Astrocyte (in vitro differentiated cells and primary cell): ENCODE measurements around the gene TP73.

Source experiments
- EZH2 ChIP-seq: IDR thresholded peaks from 2 replicates; pipeline ENCODE4 v1.6.1; 2012; ENCODE audit warnings: mild to moderate bottlenecking, low read length, inconsistent platforms; ENCODE audit not compliant: insufficient read depth
- TF ChIP-seq, protein P1 (sequence below): IDR thresholded peaks from 2 replicates; pipeline ENCODE4 v1.5.1; 2011; ENCODE audit warnings: low read depth, mild to moderate bottlenecking, inconsistent platforms, low read length, moderate library complexity; ENCODE audit not compliant: insufficient read depth

DNA sequence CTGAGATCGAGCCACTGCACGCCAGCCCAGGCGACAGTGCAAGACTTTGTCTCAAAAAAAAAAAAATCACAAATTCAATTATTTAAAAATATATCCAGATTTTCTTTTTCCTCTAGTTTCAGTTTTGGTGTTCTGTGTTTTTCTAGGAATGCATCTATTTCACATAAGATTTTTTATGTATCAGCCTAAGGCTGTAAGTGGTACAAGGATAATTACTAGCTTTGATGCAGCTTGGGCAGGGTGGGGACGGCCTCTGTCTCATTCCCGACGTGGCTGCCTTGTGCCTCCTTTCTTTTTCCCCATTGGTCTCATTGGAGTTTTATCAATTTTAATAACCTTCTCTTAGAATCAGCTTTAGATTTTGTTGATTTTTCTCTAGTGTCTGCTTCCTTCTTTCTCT lies 106.8 kb downstream of the TP73 start:
- no peak for TF ChIP-seq EZH2
- TF ChIP-seq, protein P1, sequence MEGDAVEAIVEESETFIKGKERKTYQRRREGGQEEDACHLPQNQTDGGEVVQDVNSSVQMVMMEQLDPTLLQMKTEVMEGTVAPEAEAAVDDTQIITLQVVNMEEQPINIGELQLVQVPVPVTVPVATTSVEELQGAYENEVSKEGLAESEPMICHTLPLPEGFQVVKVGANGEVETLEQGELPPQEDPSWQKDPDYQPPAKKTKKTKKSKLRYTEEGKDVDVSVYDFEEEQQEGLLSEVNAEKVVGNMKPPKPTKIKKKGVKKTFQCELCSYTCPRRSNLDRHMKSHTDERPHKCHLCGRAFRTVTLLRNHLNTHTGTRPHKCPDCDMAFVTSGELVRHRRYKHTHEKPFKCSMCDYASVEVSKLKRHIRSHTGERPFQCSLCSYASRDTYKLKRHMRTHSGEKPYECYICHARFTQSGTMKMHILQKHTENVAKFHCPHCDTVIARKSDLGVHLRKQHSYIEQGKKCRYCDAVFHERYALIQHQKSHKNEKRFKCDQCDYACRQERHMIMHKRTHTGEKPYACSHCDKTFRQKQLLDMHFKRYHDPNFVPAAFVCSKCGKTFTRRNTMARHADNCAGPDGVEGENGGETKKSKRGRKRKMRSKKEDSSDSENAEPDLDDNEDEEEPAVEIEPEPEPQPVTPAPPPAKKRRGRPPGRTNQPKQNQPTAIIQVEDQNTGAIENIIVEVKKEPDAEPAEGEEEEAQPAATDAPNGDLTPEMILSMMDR: no peak
